HepG2 (cell line): Measurements from ENCODE around the gene COG4. TPM values are rescaled to one million over a fixed set of nuclear protein-coding genes. Genes with fewer than 3 reads are reported as not detected.

Experiments used
- ATAC-seq: fragments of 200-7000 bp; cut with Tn5 transposase; 3 replicates; pipeline ENCODE4 v1.9.1; 2020; ENCODE audit warnings: mild to moderate bottlenecking, moderate library complexity
- BruUV-seq: library from RNA; stranded (reverse); fragments of 400-500 nt; replicated peaks from 2 replicates; lab custom pipeline; 2021; lab: Mats Ljungman, UMichigan
- CTCF ChIA-PET: fragments of 300-600 bp; formaldehyde crosslinking; extraction: SDS; loops from one replicate; lab custom pipeline; 2021; ENCODE audit warnings: low total read pairs, inconsistent platforms, low intra/inter-chr PET ratio; lab: Yijun Ruan, JAX
- POLR2A ChIA-PET: fragments of 350-600 bp; sonication (Branson Sonifier 250); formaldehyde crosslinking; loops from one replicate; lab custom pipeline; 2020; ENCODE audit warnings: antibody characterized with exemption, inconsistent platforms; lab: Yijun Ruan, JAX
- DNase-seq: peaks from one replicate; pipeline ENCODE4 v3.0.0-alpha.2; 2015; ENCODE audit warnings: low spot score
- FAIRE-seq: peaks from 3 replicates; lab custom pipeline; 2011; peaks lifted over from hg19 to GRCh38; lab: Jason Lieb, UNC
- H2AFZ ChIP-seq: one replicate; pipeline ENCODE4 v1.6.1; 2011; ENCODE audit warnings: low read length, inconsistent platforms
- H3K27ac ChIP-seq: fragments of 300-600 bp; 3 replicates; pipeline ENCODE4 v1.8.0; 2011; ENCODE audit warnings: mixed run types, mild to moderate bottlenecking, mixed read lengths, low read length, inconsistent platforms; ENCODE audit not compliant: insufficient read depth; ENCODE audit errors: extremely low read length
- H3K27me3 ChIP-seq, 2 experiments: fragments of 200-600 bp in 1 of 2; 2 replicates in 1 of 2; 3 replicates in 1 of 2; pipeline versions ENCODE4 v1.6.0 to v1.8.0; 2011; ENCODE audit warnings: low read length in 2 of 2, mild to moderate bottlenecking in 2 of 2, moderate library complexity in 2 of 2, inconsistent platforms in 1 of 2; ENCODE audit not compliant: insufficient read depth in 2 of 2, control insufficient read depth in 1 of 2
- H3K36me3 ChIP-seq, 2 experiments: fragments of 200-600 bp in 1 of 2; replicated peaks in 1 of 2; 2 replicates in 1 of 2; 3 replicates in 1 of 2; pipeline versions ENCODE4 v1.5.1 to v1.8.0; 2011; ENCODE audit warnings: low read length in 2 of 2, inconsistent platforms in 1 of 2; ENCODE audit not compliant: insufficient read depth in 2 of 2, control insufficient read depth in 1 of 2
- H3K4me1 ChIP-seq: 2 replicates; pipeline ENCODE4 v1.5.1; 2012; ENCODE audit warnings: low read length, inconsistent platforms; ENCODE audit not compliant: insufficient read depth
- H3K4me2 ChIP-seq: 2 replicates; pipeline ENCODE4 v1.6.0; 2011; ENCODE audit warnings: low read depth, low read length, inconsistent platforms
- H3K4me3 ChIP-seq, 3 experiments: fragments of 200-600 bp in 1 of 3; sonication (generic), shearing (Covaris generic) in 1 of 3; replicated peaks in 1 of 3; 2 replicates each; pipeline ENCODE4 v1.5.1; 2011 to 2016; ENCODE audit warnings: low read length in 3 of 3, inconsistent platforms in 2 of 3, low read depth in 2 of 3, mild to moderate bottlenecking in 2 of 3, control low read depth in 1 of 3, mixed read lengths in 1 of 3; ENCODE audit not compliant: insufficient read depth in 1 of 3
- H3K79me2 ChIP-seq: one replicate; pipeline ENCODE4 v1.6.1; 2011; ENCODE audit warnings: low read length, inconsistent platforms; ENCODE audit not compliant: insufficient read depth
- H3K9ac ChIP-seq: 2 replicates; pipeline ENCODE4 v1.6.0; 2011; ENCODE audit warnings: mild to moderate bottlenecking, low read depth, low read length, inconsistent platforms; ENCODE audit not compliant: insufficient read depth
- H3K9me3 ChIP-seq: 2 replicates; pipeline ENCODE4 v1.5.1; 2012; ENCODE audit warnings: mild to moderate bottlenecking, low read length
- H4K20me1 ChIP-seq: 2 replicates; pipeline ENCODE4 v1.6.0; 2011; ENCODE audit warnings: inconsistent platforms, mild to moderate bottlenecking, low read length, moderate library complexity; ENCODE audit not compliant: insufficient read depth
- CBFB ChIP-seq: sonication (generic); formaldehyde crosslinking; IDR thresholded peaks from 2 replicates; pipeline ENCODE4 v1.4.0; 2020; ENCODE audit warnings: missing genetic modification reagents
- CCAR2 ChIP-seq: fragments of 200-400 bp; formaldehyde crosslinking; optimal IDR thresholded peaks from 2 replicates; pipeline ENCODE3; 2018; ENCODE audit warnings: low read depth, mild to moderate bottlenecking, low read length, moderate library complexity
- CHD2 ChIP-seq: IDR thresholded peaks from 2 replicates; pipeline ENCODE4 v1.6.1; 2011; ENCODE audit warnings: low read depth, low read length, improper control_type of control experiment
- CREB3 ChIP-seq: sonication (generic); formaldehyde crosslinking; IDR thresholded peaks from 2 replicates; pipeline ENCODE4 v1.5.0; 2020; ENCODE audit warnings: missing genetic modification reagents
- HIVEP1 ChIP-seq: sonication (generic); formaldehyde crosslinking; IDR thresholded peaks from 2 replicates; pipeline ENCODE4 v1.4.0; 2020; ENCODE audit warnings: mild to moderate bottlenecking, missing genetic modification reagents
- HNRNPLL ChIP-seq: fragments of 200-400 bp; formaldehyde crosslinking; IDR thresholded peaks from 2 replicates; pipeline ENCODE4 v1.6.1; 2017; ENCODE audit warnings: mild to moderate bottlenecking, low read depth, low read length; ENCODE audit not compliant: poor library complexity, severe bottlenecking
- ISX ChIP-seq: sonication (generic); formaldehyde crosslinking; conservative IDR thresholded peaks from 2 replicates; pipeline ENCODE4 v1.5.0; 2020; ENCODE audit warnings: missing genetic modification reagents
- MBD4 ChIP-seq: IDR thresholded peaks from 2 replicates; pipeline ENCODE4 v1.6.1; 2012; ENCODE audit warnings: low read length, inconsistent platforms, borderline replicate concordance
- ONECUT2 ChIP-seq: sonication (generic); formaldehyde crosslinking; IDR thresholded peaks from 2 replicates; pipeline ENCODE4 v1.4.0; 2020; ENCODE audit warnings: missing genetic modification reagents
- TARDBP ChIP-seq: sonication (generic); formaldehyde crosslinking; IDR thresholded peaks from 2 replicates; pipeline ENCODE4 v1.8.0; 2022; ENCODE audit warnings: mild to moderate bottlenecking, missing genetic modification reagents
- TRIM24 ChIP-seq: sonication (generic); formaldehyde crosslinking; IDR thresholded peaks from 2 replicates; pipeline ENCODE4 v1.8.0; 2022; ENCODE audit warnings: mild to moderate bottlenecking, missing genetic modification reagents
- ZNF121 ChIP-seq: sonication (generic); formaldehyde crosslinking; IDR thresholded peaks from 2 replicates; pipeline ENCODE4 v1.5.0; 2020; ENCODE audit warnings: mild to moderate bottlenecking, missing genetic modification reagents
- ZNF17 ChIP-seq: sonication (generic); formaldehyde crosslinking; IDR thresholded peaks from 2 replicates; pipeline ENCODE4 v1.5.0; 2020; ENCODE audit warnings: mild to moderate bottlenecking, missing genetic modification reagents
- ZNF3 ChIP-seq: IDR thresholded peaks from 2 replicates; pipeline ENCODE4 v1.7.0; 2017; ENCODE audit warnings: inconsistent platforms
- ZNF580 ChIP-seq: IDR thresholded peaks from 2 replicates; pipeline ENCODE4 v1.6.1; 2016; ENCODE audit warnings: low read depth, borderline replicate concordance
- ZNF747 ChIP-seq: sonication (generic); formaldehyde crosslinking; IDR thresholded peaks from 2 replicates; pipeline ENCODE4 v1.8.1; 2023; ENCODE audit warnings: missing genetic modification reagents, mild to moderate bottlenecking, borderline replicate concordance
- ZNF792 ChIP-seq: IDR thresholded peaks from 2 replicates; pipeline ENCODE4 v1.6.1; 2016
- ZNF841 ChIP-seq: sonication (generic); formaldehyde crosslinking; IDR thresholded peaks from 2 replicates; pipeline ENCODE4 v1.8.1; 2023; ENCODE audit warnings: missing genetic modification reagents, borderline replicate concordance
- WGBS: methylation state at CpG from one replicate; pipeline ENCODE4 v1.1.6; 2017; ENCODE audit warnings: low lambda C conversion rate; 5-methylcytosine and 5-hydroxymethylcytosine counted together
- in situ Hi-C: cut with HindIII; loops from 2 replicates; pipeline ENCODE4 v1.10.0; 2017; ENCODE audit warnings: low pct_unique_long_range_greater_than_20kb; ENCODE audit not compliant: extremely low pct_ligation_motif_present
- intact Hi-C: fragments of 100-400 bp; cut with micrococcal nuclease; formaldehyde crosslinking; loops from one replicate; pipeline ENCODE4 v1.10.0; 2022; ENCODE audit not compliant: unreplicated experiment
- polyA plus RNA-seq, 8 experiments: library from polyadenylated mRNA; depleted of rRNA in 3 of 8; stranded (reverse) in 7 of 8; unstranded in 1 of 8; fragments of >200 nt; fragmentation: Illumina TruSeq in 4 of 8; extraction: Trizol in 4 of 8; gene quantifications; 2 replicates each; pipeline versions ENCODE4 v1.2.1 to v1.2.3, GENCODE V29; 2011 to 2016; ENCODE audit warnings: low read depth in 4 of 8, missing spikeins in 1 of 8, mixed read lengths in 1 of 8; ENCODE audit not compliant: insufficient read depth in 1 of 8
- total RNA-seq, 5 experiments: library from RNA; depleted of rRNA; stranded (reverse); fragments of >200 nt; fragmentation: Illumina TruSeq; extraction: Trizol; gene quantifications; 2 replicates each; pipeline ENCODE4 v1.2.3, GENCODE V29; 2016; ENCODE audit warnings: low read depth in 1 of 5
- TF ChIP-seq, protein P1 (sequence below): sonication (generic); formaldehyde crosslinking; IDR thresholded peaks from 2 replicates; pipeline ENCODE4 v1.4.0; 2020; ENCODE audit warnings: mild to moderate bottlenecking, missing genetic modification reagents

COG4 gene
- total and polyA plus RNA-seq, 2 of the 13 experiments (the other 11 are each of a cell fraction or from before 2014, with no cell fraction given): 51.1 to 73.8 TPM

GRCh38 chr16:70440009-70440692, 83.2 kb downstream of the COG4 start (continued):
- TF ChIP-seq, protein P1, sequence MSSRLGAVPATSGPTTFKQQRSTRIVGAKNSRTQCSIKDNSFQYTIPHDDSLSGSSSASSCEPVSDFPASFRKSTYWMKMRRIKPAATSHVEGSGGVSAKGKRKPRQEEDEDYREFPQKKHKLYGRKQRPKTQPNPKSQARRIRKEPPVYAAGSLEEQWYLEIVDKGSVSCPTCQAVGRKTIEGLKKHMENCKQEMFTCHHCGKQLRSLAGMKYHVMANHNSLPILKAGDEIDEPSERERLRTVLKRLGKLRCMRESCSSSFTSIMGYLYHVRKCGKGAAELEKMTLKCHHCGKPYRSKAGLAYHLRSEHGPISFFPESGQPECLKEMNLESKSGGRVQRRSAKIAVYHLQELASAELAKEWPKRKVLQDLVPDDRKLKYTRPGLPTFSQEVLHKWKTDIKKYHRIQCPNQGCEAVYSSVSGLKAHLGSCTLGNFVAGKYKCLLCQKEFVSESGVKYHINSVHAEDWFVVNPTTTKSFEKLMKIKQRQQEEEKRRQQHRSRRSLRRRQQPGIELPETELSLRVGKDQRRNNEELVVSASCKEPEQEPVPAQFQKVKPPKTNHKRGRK (CRISPR knock-in tag): no peak; the same call in 1 of the 2 replicates
- no peak for TF ChIP-seq ONECUT2 (CRISPR knock-in tag)

DNA sequence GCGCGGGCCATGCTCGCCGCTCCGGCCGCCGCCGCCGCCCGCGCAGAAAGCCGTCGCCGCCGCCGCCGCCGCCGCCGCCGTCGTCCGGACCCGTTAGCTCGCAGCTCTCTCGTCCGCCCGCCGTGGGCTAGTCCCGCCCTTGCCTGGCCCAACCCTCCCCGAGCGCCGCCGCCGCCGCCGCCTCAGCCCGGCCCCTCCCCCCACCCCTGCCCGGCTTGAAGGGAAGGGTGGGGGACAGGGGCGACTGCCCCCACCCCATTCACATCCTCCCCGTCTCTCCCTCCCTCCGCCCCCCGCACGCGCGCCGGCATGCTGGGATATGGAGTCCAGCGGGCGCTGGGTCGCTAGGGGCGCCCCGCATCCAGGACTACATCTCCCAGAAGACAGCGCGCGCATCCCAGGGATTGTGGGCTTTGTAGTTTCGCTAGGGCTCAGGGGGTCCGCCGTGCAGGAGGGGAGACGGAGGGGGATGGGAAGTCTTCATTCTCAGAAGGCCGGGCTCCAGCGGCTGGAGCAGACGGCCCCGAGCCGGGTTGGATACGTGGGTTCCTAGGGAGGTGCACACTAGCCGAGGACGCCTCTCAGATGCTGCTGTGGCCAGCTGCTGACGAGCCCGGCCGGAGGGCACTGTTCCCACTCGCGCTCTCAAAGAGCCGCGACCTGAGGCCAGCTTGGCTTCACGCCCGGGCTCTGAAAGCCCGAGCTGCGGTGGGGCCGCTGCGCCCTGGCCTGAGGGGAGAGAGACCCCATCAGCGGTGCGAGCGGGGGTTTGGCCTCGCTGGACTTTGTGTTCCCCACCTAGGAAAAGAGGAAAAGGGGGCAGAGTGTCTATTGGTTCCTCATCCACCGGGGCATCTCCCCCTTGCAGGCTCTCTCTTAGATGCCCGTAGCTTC, 84.1 kb downstream of the COG4 start, which contains the start of gene ST3GAL2:
ST3GAL2 (minus strand) TSS at position 132 of the 894 bp plus-strand sequence. CDS start 40,570 bp downstream, outside the sequence.
- WGBS: 3% methylated on average over 27 of the region's 86 CpGs
- H3K4me3 ChIP-seq: peak within 1 kb of the TSS; percentile 82 to 92 (median 89)
- peak; percentile 93 for DNase-seq
- no TSS peak for BruUV-seq
- no peak for FAIRE-seq
- H3K4me2 ChIP-seq: peak within 1 kb of the TSS; percentile 97
- H3K9me3 ChIP-seq: no peaks in the 10 kb centered on the region
- H4K20me1 ChIP-seq: no peaks in the 10 kb centered on the region
- H3K27me3 ChIP-seq: no peaks in the 10 kb centered on the region; a peak in 1 of 5 replicates
- POLR2A ChIA-PET: interaction anchor here (0.7 to 8.3 kb wide), 12 partner anchors 10 to 151 kb away, joined by 3 to 78 read pairs (median 6); partner anchors contain the start of genes AARS1, DDX19A and FCSK
- ATAC-seq: peak; percentile 88
- H3K9ac ChIP-seq: peak within 1 kb of the TSS; percentile 81
- H3K4me1 ChIP-seq: peaks cover 66% of the 10 kb centered on the region
- peak within 1 kb of the TSS; percentile 69 for H3K27ac ChIP-seq
- peak within 1 kb of the TSS; percentile 5 for H2AFZ ChIP-seq
- intact Hi-C loops: loop anchor here (5.0 kb wide), 1 partner anchor 37 kb away; no protein-coding TSS in a partner anchor
- peaks cover 4 to 9% of the 10 kb centered on the region in 2 experiments for H3K36me3 ChIP-seq
- in situ Hi-C loops: no loop called here
- CTCF ChIA-PET: no interaction called here
- H3K79me2 ChIP-seq: peaks cover 35% of the 10 kb centered on the region
- TF ChIP-seq MBD4: no peak
- no peak for TF ChIP-seq ZNF121 (CRISPR knock-in tag)
- TF ChIP-seq TRIM24 (CRISPR knock-in tag): no peak
- TF ChIP-seq CREB3: 0 out of 2 replicates have a peak, but pooled peaks have one; percentile 14
- no peak for TF ChIP-seq ZNF3 (CRISPR knock-in tag)
- no peak for TF ChIP-seq ISX
- TF ChIP-seq ZNF841 (CRISPR knock-in tag): no peak
- peak; percentile 73; the same call in 1 of the 2 replicates for TF ChIP-seq CHD2
- peak; percentile 95 for TF ChIP-seq CBFB (CRISPR knock-in tag)
- peak; percentile 74; the same call in 1 of the 2 replicates for TF ChIP-seq ZNF580 (CRISPR knock-in tag)
- TF ChIP-seq ZNF17: no peak
- TF ChIP-seq HNRNPLL: peak; percentile 63
- TF ChIP-seq ZNF792 (CRISPR knock-in tag): 0 out of 2 replicates have a peak, but pooled peaks have one; percentile 19
- TF ChIP-seq HIVEP1 (CRISPR knock-in tag): peak; percentile 77; the same call in 1 of the 2 replicates
- TF ChIP-seq ZNF747 (CRISPR knock-in tag): no peak
- peak; percentile 97 for TF ChIP-seq TARDBP (CRISPR knock-in tag)
- TF ChIP-seq CCAR2: no peak
